HCT116 (cell line): ENCODE measurements around the gene PPIG. TPM values are rescaled to one million over a fixed set of nuclear protein-coding genes. Genes with fewer than 3 reads are reported as not detected.

Source experiments
- ATAC-seq: fragments of 200-7000 bp; cut with Tn5 transposase; 2 replicates; pipeline ENCODE4 v1.9.1; 2020; ENCODE audit warnings: mild to moderate bottlenecking, moderate library complexity
- BruUV-seq: library from RNA; stranded (reverse); fragments of 400-500 nt; replicated peaks from 2 replicates; lab custom pipeline; 2021; lab: Mats Ljungman, UMichigan
- CTCF ChIA-PET: fragments of 300-600 bp; sonication (Branson Sonifier 250); formaldehyde crosslinking; loops from one replicate; lab custom pipeline; 2021; ENCODE audit warnings: antibody characterized with exemption; lab: Charles Lee
- POLR2A ChIA-PET: fragments of 300-600, 350-600 bp; sonication (Branson Sonifier 250); formaldehyde crosslinking; loops from one replicate; lab custom pipeline; 2021; ENCODE audit warnings: antibody characterized with exemption; lab: Charles Lee
- RAD21 ChIA-PET, 2 experiments: fragments of 300-600 bp; sonication (Branson Sonifier 250); formaldehyde crosslinking; loops; one replicate each; lab custom pipeline; 2023; ENCODE audit warnings: low total read pairs in 2 of 2; ENCODE audit not compliant: uncharacterized antibody in 2 of 2, unreplicated experiment in 2 of 2, low non-redundant PET in 1 of 2; lab: Charles Lee
- DNase-seq: peaks from one replicate; pipeline ENCODE4 v3.0.0-alpha.2; 2010; ENCODE audit warnings: low read depth, low spot score
- H2AFZ ChIP-seq: fragments of 200-600 bp; shearing (Covaris generic), sonication (generic); 2 replicates; pipeline ENCODE4 v1.6.1; 2017; ENCODE audit warnings: low read depth, mixed run types, mixed read lengths, antibody characterized with exemption, low read length; ENCODE audit not compliant: poor library complexity, severe bottlenecking
- H3K27ac ChIP-seq: 2 replicates; pipeline ENCODE4 v1.5.1; 2012; ENCODE audit warnings: low read depth, low read length
- H3K27me3 ChIP-seq: fragments of 200-600 bp; sonication (generic); 2 replicates; pipeline ENCODE4 v1.6.1; 2016; ENCODE audit warnings: mixed run types, low read length, mixed read lengths; ENCODE audit not compliant: insufficient read depth
- H3K36me3 ChIP-seq, 2 experiments: fragments of 200-500 bp in 1 of 2; fragments of 200-600 bp in 1 of 2; sonication (Bioruptor generic) in 1 of 2; sonication (generic) in 1 of 2; 2 replicates each; pipeline versions ENCODE4 v1.5.1 to v1.6.1; 2014 to 2016; ENCODE audit warnings: low read length in 2 of 2, inconsistent platforms in 1 of 2, mixed read lengths in 1 of 2, mixed run types in 1 of 2; ENCODE audit not compliant: insufficient read depth in 2 of 2, control insufficient read depth in 1 of 2
- H3K4me1 ChIP-seq, 2 experiments: fragments of 200-600 bp in 1 of 2; sonication (generic) in 1 of 2; 2 replicates each; pipeline versions ENCODE4 v1.5.1 to v1.6.1; 2012 to 2017; ENCODE audit warnings: low read length in 2 of 2, inconsistent platforms in 1 of 2, mild to moderate bottlenecking in 1 of 2, mixed read lengths in 1 of 2, mixed run types in 1 of 2, moderate library complexity in 1 of 2; ENCODE audit not compliant: insufficient read depth in 2 of 2, control insufficient read depth in 1 of 2
- H3K4me2 ChIP-seq: fragments of 200-600 bp; sonication (generic); 2 replicates; pipeline ENCODE4 v1.6.1; 2017; ENCODE audit warnings: mixed run types, low read length, mixed read lengths
- H3K4me3 ChIP-seq, 2 experiments: fragments of 200-600 bp in 1 of 2; sonication (generic) in 1 of 2; replicated peaks in 1 of 2; 2 replicates each; pipeline ENCODE4 v1.5.1; 2011 to 2016; ENCODE audit warnings: low read length in 2 of 2, control low read depth in 1 of 2, low read depth in 1 of 2, mild to moderate bottlenecking in 1 of 2, mixed read lengths in 1 of 2, mixed run types in 1 of 2
- H3K79me2 ChIP-seq: fragments of 200-600 bp; sonication (generic); 2 replicates; pipeline ENCODE4 v1.6.1; 2017; ENCODE audit warnings: mild to moderate bottlenecking, mixed run types, low read length, moderate library complexity, mixed read lengths; ENCODE audit not compliant: insufficient read depth
- H3K9ac ChIP-seq: fragments of 200-600 bp; sonication (generic); 2 replicates; pipeline ENCODE4 v1.6.1; 2016; ENCODE audit warnings: low read length, mixed read lengths
- H3K9me2 ChIP-seq: fragments of 200-600 bp; sonication (generic), shearing (Covaris generic); 2 replicates; pipeline ENCODE4 v1.6.1; 2017; ENCODE audit warnings: mixed run types, mild to moderate bottlenecking, moderate library complexity; ENCODE audit not compliant: insufficient read depth
- H3K9me3 ChIP-seq, 2 experiments: fragments of 200-500 bp in 1 of 2; fragments of 200-600 bp in 1 of 2; sonication (Bioruptor generic) in 1 of 2; sonication (generic) in 1 of 2; 2 replicates each; pipeline ENCODE4 v1.6.1; 2014 to 2017; ENCODE audit warnings: low read length in 2 of 2, mixed read lengths in 2 of 2, inconsistent platforms in 1 of 2, low read depth in 1 of 2, mild to moderate bottlenecking in 1 of 2, mixed run types in 1 of 2, moderate library complexity in 1 of 2; ENCODE audit not compliant: control insufficient read depth in 1 of 2, insufficient read depth in 1 of 2
- H4K20me1 ChIP-seq: fragments of 200-600 bp; sonication (generic), shearing (Covaris generic); 2 replicates; pipeline ENCODE4 v1.6.1; 2017; ENCODE audit warnings: mixed run types, mild to moderate bottlenecking, moderate library complexity; ENCODE audit not compliant: insufficient read depth
- CBX3 ChIP-seq: IDR thresholded peaks from 2 replicates; pipeline ENCODE4 v1.6.1; 2012; ENCODE audit warnings: low read depth
- RAD21 ChIP-seq: IDR thresholded peaks from 2 replicates; pipeline ENCODE4 v1.6.1; 2012; ENCODE audit warnings: low read depth, mild to moderate bottlenecking
- TCF7L2 ChIP-seq: IDR thresholded peaks from 2 replicates; pipeline ENCODE4 v1.7.0; 2011; ENCODE audit warnings: borderline replicate concordance, inconsistent platforms; ENCODE audit not compliant: insufficient read depth, insufficient read length; ENCODE audit errors: extremely low read depth
- YY1 ChIP-seq: IDR thresholded peaks from 2 replicates; pipeline ENCODE4 v1.6.1; 2011; ENCODE audit warnings: low read length, low read depth, moderate library complexity, mild to moderate bottlenecking; ENCODE audit not compliant: insufficient replicate concordance; ENCODE audit errors: extremely low read depth
- intact Hi-C: fragments of 100-400 bp; cut with micrococcal nuclease; formaldehyde crosslinking; loops from 2 replicates; pipeline ENCODE4 v1.10.0; 2022
- total RNA-seq: library from RNA; stranded (reverse); gene quantifications from one replicate; pipeline ENCODE4 v1.2.1, GENCODE V29; 2021; ENCODE audit not compliant: unreplicated experiment
- TF ChIP-seq, protein P1 (sequence below): IDR thresholded peaks from 2 replicates; pipeline ENCODE4 v1.6.1; 2011; ENCODE audit warnings: mild to moderate bottlenecking, low read length, moderate library complexity; ENCODE audit not compliant: insufficient replicate concordance; ENCODE audit errors: extremely low read depth

The PPIG gene
- total RNA-seq, 1 experiment from 2014 or later, result 55.3 TPM

DNA sequence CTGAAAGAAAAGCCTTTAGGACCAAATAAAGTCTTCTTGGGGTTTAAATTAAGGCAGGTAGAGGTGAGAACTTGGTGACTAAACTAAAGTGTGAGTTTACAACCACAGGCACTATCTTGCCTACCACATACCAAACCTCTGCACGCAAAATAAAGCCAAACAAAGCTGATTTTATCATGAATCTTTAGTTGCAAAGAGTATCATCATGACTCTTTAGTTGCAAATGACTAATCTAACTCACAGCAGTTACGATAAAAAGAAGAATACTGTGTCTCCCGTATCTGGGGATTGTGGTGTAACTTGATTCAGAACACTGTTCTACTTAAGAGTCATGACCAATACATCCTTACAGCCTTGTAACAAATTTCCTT lies 98.9 kb downstream of the PPIG start (continued):
- TF ChIP-seq, protein P1, sequence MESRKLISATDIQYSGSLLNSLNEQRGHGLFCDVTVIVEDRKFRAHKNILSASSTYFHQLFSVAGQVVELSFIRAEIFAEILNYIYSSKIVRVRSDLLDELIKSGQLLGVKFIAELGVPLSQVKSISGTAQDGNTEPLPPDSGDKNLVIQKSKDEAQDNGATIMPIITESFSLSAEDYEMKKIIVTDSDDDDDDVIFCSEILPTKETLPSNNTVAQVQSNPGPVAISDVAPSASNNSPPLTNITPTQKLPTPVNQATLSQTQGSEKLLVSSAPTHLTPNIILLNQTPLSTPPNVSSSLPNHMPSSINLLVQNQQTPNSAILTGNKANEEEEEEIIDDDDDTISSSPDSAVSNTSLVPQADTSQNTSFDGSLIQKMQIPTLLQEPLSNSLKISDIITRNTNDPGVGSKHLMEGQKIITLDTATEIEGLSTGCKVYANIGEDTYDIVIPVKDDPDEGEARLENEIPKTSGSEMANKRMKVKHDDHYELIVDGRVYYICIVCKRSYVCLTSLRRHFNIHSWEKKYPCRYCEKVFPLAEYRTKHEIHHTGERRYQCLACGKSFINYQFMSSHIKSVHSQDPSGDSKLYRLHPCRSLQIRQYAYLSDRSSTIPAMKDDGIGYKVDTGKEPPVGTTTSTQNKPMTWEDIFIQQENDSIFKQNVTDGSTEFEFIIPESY, result no peak
- TF ChIP-seq CBX3 (no peak), TCF7L2 (no peak)

DNA sequence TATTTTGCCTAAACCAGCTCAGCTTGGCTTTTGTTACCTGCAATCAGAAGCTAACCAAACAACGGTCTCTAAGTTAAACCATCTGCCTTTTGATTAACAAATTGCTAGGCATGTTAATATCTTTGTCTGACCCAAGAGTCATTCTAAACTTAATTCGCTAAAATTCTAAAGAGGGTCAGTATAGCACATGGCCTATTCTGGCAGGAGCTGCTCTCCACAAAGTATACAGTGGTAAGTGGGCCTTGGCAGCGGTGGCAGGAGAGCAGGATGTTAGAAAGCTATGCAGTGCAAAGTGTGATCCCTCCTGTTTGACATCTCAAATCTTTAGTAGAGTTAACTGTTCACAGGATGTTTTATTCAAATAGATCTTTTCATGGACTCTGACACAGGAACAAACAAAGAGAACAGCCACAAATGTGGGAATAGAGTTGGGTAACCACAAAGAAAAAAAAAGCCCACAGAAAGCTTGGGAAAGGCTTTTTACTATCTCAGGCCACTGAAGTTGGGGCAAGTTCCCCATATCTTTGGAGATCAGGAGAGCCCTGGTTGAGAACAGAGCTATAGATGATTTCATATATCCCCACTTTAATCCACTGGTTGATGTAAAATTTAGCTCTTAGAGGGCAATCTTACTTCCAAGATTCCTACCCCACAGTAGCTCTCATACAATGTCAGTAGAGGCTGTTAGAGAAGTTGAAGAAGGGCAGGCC lies 99.4 kb downstream of the PPIG start:
- Histone ChIP-seq H4K20me1 (no peaks in the 10 kb centered on the region), H3K9ac (no peak overlapping the region), H3K27ac (no peak overlapping the region), H3K4me3 (no peak overlapping the region), H3K4me1 (no peaks in the 10 kb centered on the region), H3K9me2 (no peaks in the 10 kb centered on the region), H3K27me3 (no peaks in the 10 kb centered on the region), H3K4me2 (no peak overlapping the region), H2AFZ (no peak overlapping the region), H3K79me2 (no peaks in the 10 kb centered on the region), H3K9me3 (no peaks in the 10 kb centered on the region), H3K36me3 (no peaks in the 10 kb centered on the region)
- TF ChIP-seq TCF7L2 (no peak), YY1 (no peak), RAD21 (no peak)
- TF ChIP-seq, protein P1, result no peak
- BruUV-seq, result no TSS peak
- ChIA-PET POLR2A (no interaction called here), CTCF (no interaction called here), RAD21 (no interaction called here)
- DNase-seq (no peak), ATAC-seq (no peak)
- intact Hi-C loops, result no loop called here
